Measurements from ENCODE around the gene HMG20A. TPM values are rescaled to one million over a fixed set of nuclear protein-coding genes. Genes with fewer than 3 reads are reported as not detected.
"Not testable (repeated sequence)": the region's sequence is repeated elsewhere in the genome, so short reads cannot be mapped to it uniquely, and the experiment has no call there.

Gene HMG20A
- total and polyA plus RNA-seq, 7 donors = 9.7 to 38.3 (median 29.3) TPM

DNA sequence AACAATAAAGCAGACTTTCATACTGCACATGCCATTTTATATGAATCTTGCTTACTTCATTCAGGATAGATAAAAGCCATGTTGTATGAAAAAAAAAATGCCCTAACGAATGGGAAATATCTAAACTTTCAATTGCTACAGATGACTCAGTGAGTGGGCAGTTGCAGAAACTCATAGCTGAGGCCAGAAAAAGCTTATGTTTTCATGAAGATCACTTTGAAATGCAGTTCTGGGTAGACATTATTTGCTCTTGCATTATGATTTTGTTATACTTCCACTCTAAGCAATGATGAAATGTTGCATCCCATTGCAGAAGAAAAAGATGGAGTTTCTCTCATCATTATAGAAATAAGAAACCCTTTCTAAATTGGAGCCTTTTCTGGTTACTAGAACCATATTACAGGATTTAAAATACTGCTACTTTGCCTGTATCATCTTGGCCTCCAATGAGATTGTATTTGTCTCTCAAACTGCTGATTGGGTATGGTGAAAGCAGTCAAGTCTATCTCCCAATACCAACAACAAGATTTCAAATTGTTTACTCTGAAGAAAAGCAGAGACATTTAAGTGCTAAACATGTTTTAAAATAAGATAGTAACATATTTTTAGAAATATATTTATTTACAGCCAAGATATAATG is 17.8 kb upstream of the HMG20A start:
- TF ChIP-seq CTCF (IDR thresholded peaks at IDR 0.05) = no peak
- 50 to 62% (median 55%) methylated on average over 1 of the region's 1 CpG for WGBS, 3 donors
- peaks cover 11% of the 10 kb centered on the region for H3K4me1 ChIP-seq
- DNase-seq (no peak), ATAC-seq (no peak)
- no peaks in the 10 kb centered on the region for H3K27me3 ChIP-seq (ENCODE audit: insufficient read depth in 3 of 3, low read length in 2 of 3)
- peaks cover 27% of the 10 kb centered on the region for H3K9me3 ChIP-seq
- no peak overlapping the region for H3K4me3 ChIP-seq
- no peak overlapping the region for H3K27ac ChIP-seq
- no peaks in the 10 kb centered on the region for H3K36me3 ChIP-seq (ENCODE audit: insufficient read depth in 1 of 2, low read depth in 1 of 2)
- intact Hi-C loops (cut with DNase I) = no loop called here

- peaks cover 26% of the 10 kb centered on the region for H3K4me1 ChIP-seq
- H3K27me3 ChIP-seq (ENCODE audit: insufficient read depth in 3 of 3, low read length in 2 of 3); H3K27ac ChIP-seq; H3K4me3 ChIP-seq; H3K9me3 ChIP-seq; ATAC-seq; H3K36me3 ChIP-seq (ENCODE audit: insufficient read depth in 1 of 2, low read depth in 1 of 2); intact Hi-C loops (cut with DNase I); DNase-seq: not testable (repeated sequence)
- 95 to 100% (median 100%) methylated on average over 1 of the region's 1 CpG for WGBS, 3 donors
Measured at GRCh38 chr15:77406173-77406759, 14.4 kb upstream of the HMG20A start.

GRCh38 chr15:77406846-77407245 is 13.8 kb upstream of the HMG20A start:
- Histone ChIP-seq H3K4me3 (no peak overlapping the region), H3K4me1 (peaks cover 29% of the 10 kb centered on the region), H3K27ac (no peak overlapping the region), H3K27me3 (ENCODE audit: insufficient read depth in 3 of 3, low read length in 2 of 3) (no peaks in the 10 kb centered on the region), H3K36me3 (ENCODE audit: insufficient read depth in 1 of 2, low read depth in 1 of 2) (no peaks in the 10 kb centered on the region), H3K9me3 (no peaks in the 10 kb centered on the region)
- DNase-seq (no peak), ATAC-seq (no peak)
- no peak for TF ChIP-seq CTCF (IDR thresholded peaks at IDR 0.05)
- intact Hi-C loops (cut with DNase I) = no loop called here
- WGBS, 3 donors = 92 to 94% (median 94%) methylated on average over 4 of the region's 4 CpGs

GRCh38 chr15:77409259-77410156 is 11.2 kb upstream of the HMG20A start:
- TF ChIP-seq CTCF (IDR thresholded peaks at IDR 0.05) = no peak
- peaks cover 30% of the 10 kb centered on the region for H3K4me1 ChIP-seq

DNA sequence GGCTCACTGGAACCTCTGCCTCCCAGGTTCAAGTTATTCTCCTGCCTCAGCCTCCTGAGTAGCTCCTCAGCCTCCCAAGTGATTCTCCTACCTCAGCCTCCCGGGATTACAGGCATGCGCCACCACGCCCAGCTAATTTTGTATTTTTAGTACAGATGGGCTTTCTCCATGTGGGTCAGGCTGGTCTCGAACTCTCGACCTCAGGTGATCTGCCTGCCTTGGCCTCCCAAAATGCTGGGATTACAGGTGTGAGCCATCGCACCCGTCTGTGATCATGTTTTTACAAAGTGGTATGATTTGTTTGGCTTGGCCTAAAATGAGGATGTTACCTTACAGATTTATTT is 10.6 kb upstream of the HMG20A start:
- intact Hi-C loops (cut with DNase I) = loop anchor here in 1 of 2 donors (10.0 kb wide), 1 partner anchor 285 kb away; no protein-coding TSS in a partner anchor
- peaks cover 29% of the 10 kb centered on the region for H3K4me1 ChIP-seq

More at GRCh38 chr15:77409259-77410156, 11.2 kb upstream of the HMG20A start:
- Histone ChIP-seq H3K27me3 (ENCODE audit: insufficient read depth in 3 of 3, low read length in 2 of 3) (no peaks in the 10 kb centered on the region), H3K9me3 (no peaks in the 10 kb centered on the region), H3K4me3 (no peak overlapping the region), H3K27ac (no peak overlapping the region), H3K36me3 (ENCODE audit: insufficient read depth in 1 of 2, low read depth in 1 of 2) (no peaks in the 10 kb centered on the region)
- no peak for DNase-seq
- peak in 1 of 4 donors; percentile 42 for ATAC-seq
- intact Hi-C loops (cut with DNase I) = loop anchor here in 1 of 2 donors (10.0 kb wide), 1 partner anchor 285 kb away; no protein-coding TSS in a partner anchor
- 79 to 89% (median 83%) methylated on average over 4 of the region's 4 CpGs for WGBS, 3 donors

More for the DNA sequence above, 10.6 kb upstream of the HMG20A start:
- WGBS, 3 donors = 93 to 95% (median 94%) methylated on average over 7 of the region's 7 CpGs
- not testable (repeated sequence) for H3K36me3 ChIP-seq (ENCODE audit: insufficient read depth in 1 of 2, low read depth in 1 of 2); H3K9me3 ChIP-seq; H3K27ac ChIP-seq; ATAC-seq; H3K4me3 ChIP-seq; DNase-seq; H3K27me3 ChIP-seq (ENCODE audit: insufficient read depth in 3 of 3, low read length in 2 of 3)

Data from psoas muscle (tissue), 8 donors.